Measurements from ENCODE around the gene SSU72. TPM values are rescaled to one million over a fixed set of nuclear protein-coding genes. Genes with fewer than 3 reads are reported as not detected.
"Not testable (repeated sequence)": the region's sequence is repeated elsewhere in the genome, so short reads cannot be mapped to it uniquely, and the experiment has no call there.

SSU72 gene
- total RNA-seq, 1 donor from 2014 or later: 116 TPM

DNA sequence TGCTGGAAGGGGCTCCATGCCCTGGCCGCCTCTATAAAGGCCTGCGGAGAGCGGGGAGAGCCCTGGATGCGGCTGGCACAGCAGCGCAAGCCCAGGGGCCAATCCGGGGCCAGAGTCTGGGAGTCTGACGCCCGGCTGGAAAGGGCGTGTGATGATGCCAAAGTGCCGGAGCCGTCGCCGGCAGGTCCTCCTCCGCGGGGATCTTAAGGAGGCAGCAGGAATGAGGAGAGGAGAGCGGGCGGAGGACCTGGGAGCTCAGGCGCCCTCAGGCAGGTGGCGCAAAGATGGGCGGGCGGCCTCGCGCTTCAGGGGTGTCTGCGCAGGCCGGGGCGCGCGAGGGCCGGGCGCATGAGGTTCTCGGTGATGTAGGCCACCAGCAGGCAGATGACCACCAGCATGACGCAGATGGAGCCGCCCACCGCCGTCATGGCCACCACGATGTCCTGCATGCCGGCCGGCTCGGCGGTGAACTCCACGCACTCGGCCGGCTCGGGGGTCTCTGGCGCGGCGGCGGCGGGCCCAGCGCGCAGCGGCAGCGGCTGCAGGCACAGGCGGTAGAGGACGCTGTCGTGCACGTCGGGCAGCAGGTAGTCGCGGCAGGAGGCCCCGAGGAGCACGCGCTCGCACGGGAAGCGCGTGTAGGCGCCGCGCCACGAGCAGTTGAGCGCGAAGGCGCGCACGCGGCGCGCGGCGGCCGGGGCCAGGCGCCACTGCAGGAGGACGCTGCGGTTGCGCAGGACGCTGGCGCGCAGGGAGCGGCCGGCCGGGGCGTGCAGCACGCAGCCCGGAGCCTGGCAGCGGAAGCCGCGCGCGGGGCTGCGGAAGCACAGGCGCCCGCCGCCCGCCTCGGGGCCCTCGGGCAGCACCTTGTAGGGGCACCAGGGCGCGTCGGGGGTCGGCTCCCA is 24.6 kb upstream of the SSU72 start:
- no peak for ATAC-seq
- intact Hi-C loops (cut with DNase I): no loop called here
- DNase-seq (ENCODE audit: missing footprints): peak; percentile 64

DNA sequence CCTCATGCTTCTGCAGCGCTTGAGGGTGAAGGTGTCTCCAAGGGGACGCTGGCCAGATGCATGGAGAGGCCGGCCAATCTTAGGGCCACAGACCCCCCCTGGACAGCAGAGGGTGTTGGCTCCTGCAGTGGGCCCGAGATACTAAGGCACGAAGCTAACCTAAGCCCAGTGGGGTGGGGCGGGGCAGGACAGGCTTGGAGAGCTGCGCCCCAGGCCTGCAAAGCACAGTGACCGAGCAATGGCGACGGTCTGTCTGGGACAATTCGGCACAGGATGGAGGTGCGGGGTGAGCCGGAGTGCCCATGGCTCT is 24.0 kb upstream of the SSU72 start:
- no peak for DNase-seq (ENCODE audit: missing footprints)

GRCh38 chr1:1598051-1598719 is 23.5 kb upstream of the SSU72 start:
- intact Hi-C loops (cut with DNase I): no loop called here
- ATAC-seq (no peak), DNase-seq (ENCODE audit: missing footprints) (no peak)

More for the DNA sequence above, 24.0 kb upstream of the SSU72 start:
- ATAC-seq: no peak
- intact Hi-C loops (cut with DNase I): no loop called here

DNA sequence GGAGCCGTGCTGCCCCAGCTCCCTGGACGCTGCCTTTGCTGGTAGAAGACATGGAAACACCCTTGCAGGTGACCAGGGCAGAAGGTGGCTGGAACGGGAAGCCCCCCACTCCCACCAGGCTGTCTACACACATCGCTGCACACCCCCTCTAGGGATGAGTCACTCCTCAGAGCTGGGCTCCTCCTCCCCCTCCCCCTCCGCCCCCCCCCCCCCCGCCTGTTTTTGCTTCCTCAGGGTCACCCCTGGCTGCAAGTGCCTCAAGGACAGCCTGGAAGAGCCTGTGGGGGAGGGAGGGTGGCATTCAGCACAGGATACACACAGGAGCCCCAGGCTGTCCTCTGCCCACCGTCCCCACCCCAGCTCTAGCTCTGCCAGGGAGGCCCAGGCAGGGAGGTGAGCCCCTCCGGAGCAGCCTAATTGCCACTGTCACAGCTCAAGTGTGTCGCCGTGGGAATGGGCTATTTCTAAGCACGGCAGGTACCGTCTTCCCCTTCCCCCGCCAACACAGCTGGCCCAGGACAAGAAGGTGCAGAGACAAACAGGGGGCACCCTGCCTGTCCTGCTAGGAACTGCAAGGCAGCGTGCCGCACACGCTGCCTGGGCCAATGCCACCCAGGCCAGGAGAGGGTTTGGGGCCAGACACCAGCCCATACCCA is 22.7 kb upstream of the SSU72 start:
- intact Hi-C loops (cut with DNase I): no loop called here
- peak; percentile 31 for ATAC-seq
- no peak for DNase-seq (ENCODE audit: missing footprints)

DNA sequence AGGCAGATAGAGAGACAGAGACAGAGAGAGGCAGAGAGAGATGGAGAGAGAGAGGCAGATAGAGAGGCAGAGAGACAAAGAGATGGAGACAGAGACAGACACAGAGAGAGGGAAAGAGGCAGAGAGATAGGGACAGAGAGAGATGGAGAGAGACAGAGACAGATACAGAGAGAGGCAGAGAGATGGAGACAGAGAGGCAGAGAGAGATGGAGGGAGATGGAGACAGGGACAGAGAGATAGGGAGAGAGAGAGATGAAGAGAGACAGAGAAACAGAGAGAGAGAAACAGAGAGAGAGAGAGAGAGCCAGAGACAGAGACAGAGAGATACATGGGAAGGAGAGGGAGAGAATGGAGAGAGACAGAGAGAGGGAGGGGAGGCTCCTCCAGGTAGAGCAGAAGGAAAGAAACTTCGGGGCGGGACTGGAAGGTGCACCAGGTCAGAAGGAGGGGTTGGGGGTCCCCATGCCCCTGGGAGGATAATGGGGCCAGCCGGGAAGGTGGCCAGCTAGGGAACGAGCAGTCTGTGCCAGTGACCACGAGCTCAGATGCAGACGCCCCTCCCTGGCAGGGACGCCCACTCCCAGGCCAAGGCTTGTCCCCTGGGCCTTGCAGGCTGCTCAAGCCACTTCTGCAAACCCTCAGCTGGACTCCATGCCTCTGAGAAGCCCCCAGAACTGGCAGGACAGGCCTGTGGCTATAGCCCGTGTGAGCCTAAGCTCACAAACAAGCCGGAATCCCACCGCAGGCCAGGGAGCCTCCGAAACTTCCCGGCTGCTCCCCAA is 22.0 kb upstream of the SSU72 start:
- DNase-seq (ENCODE audit: missing footprints): no peak
- intact Hi-C loops (cut with DNase I): no loop called here
- no peak for ATAC-seq

GRCh38 chr1:1595341-1595740 is 20.7 kb upstream of the SSU72 start:
- intact Hi-C loops (cut with DNase I); ATAC-seq; DNase-seq (ENCODE audit: missing footprints): not testable (repeated sequence)

DNA sequence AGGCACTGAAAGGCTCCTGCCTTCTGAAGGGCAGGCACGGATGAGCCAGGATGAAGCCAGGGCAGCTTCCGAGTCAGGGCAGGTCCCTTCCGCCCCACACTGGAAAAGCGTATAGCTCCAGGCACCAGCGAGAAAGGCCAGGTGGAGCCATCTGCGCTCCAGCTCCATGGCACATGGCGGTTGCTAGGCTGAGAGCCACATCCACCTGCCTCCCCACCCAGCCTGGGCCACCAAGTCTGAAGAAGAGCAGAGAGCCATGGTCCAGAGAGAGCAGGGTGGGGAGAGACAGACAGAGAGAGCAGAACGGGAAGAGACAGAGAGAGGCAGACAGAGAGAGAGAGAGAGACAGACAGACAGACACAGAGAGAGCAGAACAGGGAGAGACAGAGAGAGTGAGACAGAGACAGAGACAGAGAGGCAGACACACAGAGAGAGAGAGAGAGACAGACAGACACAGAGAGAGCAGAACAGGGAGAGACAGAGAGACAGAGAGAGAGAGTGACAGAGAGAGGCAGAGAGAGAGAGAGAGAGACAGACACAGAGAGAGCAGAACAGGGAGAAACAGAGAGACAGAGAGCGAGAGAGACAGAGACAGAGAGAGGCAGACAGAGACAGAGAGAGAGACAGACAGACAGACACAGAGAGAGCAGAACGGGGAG is 20.1 kb upstream of the SSU72 start:
- no peak for DNase-seq (ENCODE audit: missing footprints)
- intact Hi-C loops (cut with DNase I): no loop called here
- ATAC-seq: no peak

DNA sequence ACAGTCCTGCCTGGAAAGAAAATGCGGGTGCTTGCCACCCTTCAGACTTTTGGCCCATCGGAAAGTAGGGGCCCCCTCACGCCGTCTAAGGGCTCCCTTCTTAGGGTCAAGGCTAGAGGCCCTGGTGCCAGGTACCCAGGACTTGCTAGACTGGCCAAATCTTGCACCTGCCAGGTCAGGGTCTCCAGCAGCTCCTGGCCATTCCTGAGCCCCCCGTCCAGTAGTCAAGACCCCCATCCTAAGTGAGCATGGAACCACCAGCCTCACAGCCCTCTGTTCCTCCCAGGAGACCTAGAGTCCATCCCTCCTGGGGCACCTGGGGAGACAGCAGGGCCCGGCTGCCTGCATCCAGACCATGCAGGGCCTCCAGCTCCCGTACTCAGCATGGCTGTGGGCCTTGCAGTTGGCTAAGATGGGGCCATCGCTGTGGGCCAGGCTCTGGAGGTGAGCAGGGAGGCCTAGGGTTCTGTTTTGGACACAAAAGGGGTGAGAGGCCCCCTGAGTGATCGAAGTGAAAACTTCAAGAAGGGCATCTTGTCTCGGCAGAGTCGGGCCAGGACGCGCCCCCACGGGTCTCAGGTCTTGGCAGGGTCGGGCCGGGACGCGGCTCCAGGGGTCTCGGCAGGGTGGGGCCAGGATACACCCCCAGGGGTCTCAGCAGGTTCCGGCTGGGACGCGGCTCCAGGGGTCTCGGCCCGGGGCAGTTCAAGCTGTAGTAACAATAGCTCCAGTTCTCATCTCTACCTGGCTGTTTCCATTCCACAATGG is 19.4 kb upstream of the SSU72 start:
- DNase-seq (ENCODE audit: missing footprints): no peak
- no peak for ATAC-seq

DNA sequence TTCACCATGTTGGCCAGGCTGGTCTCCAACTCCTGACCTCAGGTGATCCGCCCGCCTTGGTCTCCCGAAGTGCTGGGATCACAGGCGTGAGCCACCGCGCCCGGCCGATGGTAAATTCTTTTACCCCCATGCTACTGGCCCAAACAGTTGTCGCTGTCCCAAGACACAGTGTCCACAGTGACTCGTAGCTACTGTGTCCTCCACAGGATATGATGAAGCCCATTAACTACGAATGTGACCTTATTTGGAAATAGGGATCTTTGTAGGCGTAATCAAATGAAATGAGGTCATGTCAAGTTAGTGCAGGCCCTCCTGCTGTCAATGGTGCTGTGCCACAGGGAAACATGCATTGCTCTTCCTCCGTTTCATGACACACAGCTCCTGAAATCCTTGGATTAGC is 16.8 kb upstream of the SSU72 start:
- DNase-seq (ENCODE audit: missing footprints) (no peak), ATAC-seq (no peak)

More for the DNA sequence above, 19.4 kb upstream of the SSU72 start:
- intact Hi-C loops (cut with DNase I): no loop called here

DNA sequence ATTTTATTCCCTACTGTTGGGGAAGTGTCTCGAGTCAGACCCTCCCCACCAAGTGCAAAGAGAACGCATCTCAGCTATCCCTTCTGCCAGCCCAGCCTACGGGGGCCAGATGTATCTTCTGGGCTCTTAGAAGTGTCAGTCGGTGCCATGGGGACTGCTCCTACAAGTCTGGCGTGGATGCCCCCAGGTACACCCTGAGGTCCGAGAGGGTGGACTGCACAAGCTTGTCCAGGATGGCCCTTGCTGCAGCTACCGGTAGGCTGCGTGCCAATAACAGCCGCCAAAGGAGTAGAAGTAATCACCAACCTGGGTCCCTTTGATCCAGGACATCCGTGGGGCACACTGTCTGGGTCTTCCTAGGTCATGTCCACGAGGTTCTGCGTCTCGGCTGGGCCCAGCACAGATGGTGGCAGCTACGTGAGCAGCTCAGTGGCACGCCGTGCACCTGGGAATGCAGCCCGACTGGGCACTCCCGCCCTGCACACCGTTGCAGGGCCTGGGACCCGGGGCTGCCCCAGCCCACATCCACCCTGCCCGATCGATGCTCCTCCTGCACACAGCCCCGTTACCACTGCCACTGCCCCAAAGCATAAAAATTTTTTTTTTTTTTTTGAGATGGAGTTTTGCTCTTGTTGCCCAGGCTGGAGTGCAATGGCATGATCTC is 8.8 kb upstream of the SSU72 start:
- ATAC-seq (no peak), DNase-seq (ENCODE audit: missing footprints) (no peak)
- intact Hi-C loops (cut with DNase I): no loop called here

More for the DNA sequence above, 16.8 kb upstream of the SSU72 start:
- intact Hi-C loops (cut with DNase I): no loop called here

- DNase-seq (ENCODE audit: missing footprints) (no peak), ATAC-seq (no peak)
- intact Hi-C loops (cut with DNase I): no loop called here
Observed at GRCh38 chr1:1582585-1583346, 8.1 kb upstream of the SSU72 start.

DNA sequence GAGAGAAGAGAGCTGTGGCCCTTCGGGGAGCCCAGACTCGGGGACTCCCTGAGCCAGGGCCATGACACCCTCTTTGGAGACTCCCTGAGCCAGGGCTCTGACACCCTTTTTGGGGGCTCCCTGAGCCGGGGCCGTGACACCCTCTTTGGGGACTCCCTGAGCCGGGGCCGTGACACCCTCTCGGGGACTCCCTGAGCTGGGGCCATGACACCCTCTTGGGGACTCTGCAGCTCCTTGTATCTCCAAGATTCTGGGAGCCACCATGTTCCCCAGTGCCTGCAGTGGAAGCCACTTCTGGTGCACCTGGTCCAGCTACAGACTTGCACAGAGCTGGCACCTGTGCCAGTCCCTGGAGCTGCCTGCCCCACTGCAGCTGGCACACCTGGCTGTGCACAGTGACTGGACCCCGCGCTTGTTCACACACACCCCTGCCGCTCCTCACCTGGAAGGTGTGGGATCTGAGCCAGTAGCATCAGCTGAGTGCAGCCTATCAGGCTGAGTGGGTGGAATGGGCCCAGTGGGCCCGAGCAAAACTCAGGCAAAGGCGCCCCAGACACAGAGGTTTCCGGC is 3.8 kb upstream of the SSU72 start:
- intact Hi-C loops (cut with DNase I): loop anchor here (10.0 kb wide), 1 partner anchor 64 kb away; the partner anchor contains the start of gene ATAD3A
- no peak for DNase-seq (ENCODE audit: missing footprints)
- no peak for ATAC-seq

GRCh38 chr1:1577367-1578011 is 2.8 kb upstream of the SSU72 start:
- DNase-seq (ENCODE audit: missing footprints) (no peak), ATAC-seq (no peak)
- intact Hi-C loops (cut with DNase I): loop anchor here (10.0 kb wide), 1 partner anchor 63 kb away; the partner anchor contains the start of gene ATAD3A

DNA sequence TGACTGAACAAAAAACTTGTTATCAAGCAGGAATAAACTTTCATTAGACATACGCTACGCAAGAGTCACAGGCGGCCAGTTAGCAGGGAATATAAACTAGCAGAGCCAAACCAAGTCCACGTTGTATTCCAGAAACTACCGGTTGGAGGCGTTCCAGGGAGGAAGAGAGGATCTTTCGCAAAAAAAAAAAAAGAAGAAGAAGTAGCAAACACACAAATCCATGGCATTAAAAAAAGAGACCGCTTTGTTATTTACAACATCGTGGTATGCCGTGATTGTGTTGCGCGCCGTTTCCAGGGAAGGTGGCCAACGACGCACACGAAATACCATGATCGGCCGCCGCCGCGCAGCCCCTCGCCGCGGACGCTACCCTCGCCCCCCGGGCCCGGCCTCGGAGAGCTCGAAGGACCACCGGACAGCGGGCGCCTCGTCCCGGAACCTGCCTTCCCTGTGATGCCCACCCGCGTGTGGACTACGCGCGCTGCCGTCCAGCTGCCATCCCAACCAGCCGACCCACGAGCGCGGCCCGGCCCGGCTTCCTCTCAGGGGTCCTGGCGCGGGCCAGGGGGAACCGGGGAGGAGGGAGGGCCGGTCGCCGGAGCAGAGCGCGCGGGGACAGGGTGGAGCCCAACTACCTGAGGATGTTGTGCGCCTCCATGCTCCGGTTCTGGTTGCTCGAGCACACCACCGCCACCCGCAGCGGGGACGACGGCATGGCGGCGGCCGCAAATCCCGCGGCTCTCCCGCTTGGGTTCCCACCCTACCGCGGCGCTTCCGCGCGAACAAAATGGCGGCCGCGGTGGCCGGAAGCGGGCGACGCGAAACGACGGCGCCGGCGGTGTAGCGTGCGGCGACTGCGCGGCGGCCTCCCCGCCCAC is 581 bp downstream of the SSU72 start:
- DNase-seq (ENCODE audit: missing footprints): no peak
- intact Hi-C loops (cut with DNase I): loop anchor here (1.0 to 10.0 kb wide), 2 partner anchors 41 to 59 kb away; partner anchors contain the start of genes ATAD3A and MIB2
- peak; percentile 78 for ATAC-seq

DNA sequence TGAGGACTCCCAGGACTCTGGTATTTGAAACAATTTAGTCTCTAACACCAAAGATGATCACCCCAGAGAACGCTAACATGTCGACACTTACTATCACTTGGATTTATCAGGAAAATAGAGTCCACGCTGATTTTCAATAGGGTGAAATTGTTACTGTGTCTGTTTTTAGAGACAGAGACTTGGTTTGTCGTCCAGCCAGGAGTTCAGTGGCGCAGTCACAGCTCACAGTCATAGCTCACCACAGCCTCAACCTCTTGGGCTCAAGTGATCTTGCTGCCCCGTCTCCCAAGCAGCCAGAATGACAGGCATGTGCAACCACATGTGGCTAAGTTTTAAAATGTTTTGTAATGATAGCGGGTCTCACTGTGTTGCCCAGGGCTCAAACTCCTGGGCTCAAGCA is 5.3 kb downstream of the SSU72 start:
- no peak for ATAC-seq
- DNase-seq (ENCODE audit: missing footprints): no peak
- intact Hi-C loops (cut with DNase I): no loop called here

Measured in Right ventricle myocardium inferior (tissue), 1 donor.